Measurements from ENCODE around the gene PPP1R14B. TPM values are rescaled to one million over a fixed set of nuclear protein-coding genes. Genes with fewer than 3 reads are reported as not detected.

The PPP1R14B gene
- total RNA-seq, 1 experiment from 2014 or later: 435 TPM

DNA sequence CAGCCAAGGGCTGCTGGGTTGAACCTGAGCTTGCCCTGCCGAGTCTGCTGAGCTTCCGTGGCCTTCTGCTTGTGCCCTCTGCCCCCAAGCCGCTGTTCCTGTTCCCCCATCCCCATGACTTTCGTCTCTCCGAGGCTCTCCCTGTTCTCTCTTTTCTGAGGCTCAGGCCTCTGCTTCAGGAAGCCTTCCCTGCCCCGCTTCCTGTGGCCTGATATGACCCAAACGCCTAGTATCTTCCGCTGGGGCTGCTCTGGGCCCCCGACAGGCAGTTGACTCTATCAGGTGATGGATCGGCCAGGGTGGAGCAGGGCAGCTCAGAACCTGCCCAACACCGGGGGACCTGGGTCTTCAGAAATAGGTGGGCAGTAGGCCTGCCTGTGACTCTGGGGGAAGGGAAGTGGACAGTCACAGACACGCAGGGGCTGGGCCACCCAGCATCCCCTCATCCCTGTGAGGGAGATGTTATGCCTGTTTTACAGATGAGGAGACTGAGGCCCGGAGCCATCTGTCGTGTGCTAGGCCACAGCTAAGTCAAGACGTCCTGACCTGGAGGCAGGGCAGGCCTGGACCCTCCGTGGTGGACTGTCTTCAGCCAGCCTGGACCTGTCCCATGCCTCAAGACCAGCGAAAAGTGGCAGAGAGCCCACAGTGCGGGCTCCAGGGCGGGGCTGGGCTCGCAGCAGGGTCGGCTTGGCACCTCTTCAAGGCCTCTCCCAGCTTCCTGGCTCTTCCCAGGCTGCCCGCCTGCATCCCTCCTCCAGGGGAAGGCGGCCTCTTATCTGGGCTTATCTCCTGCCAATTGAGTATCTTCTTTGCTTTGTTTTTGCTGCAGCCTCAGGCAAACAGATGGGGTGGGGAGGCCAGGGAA is 21.5 kb upstream of the PPP1R14B start:
- no peaks in the 10 kb centered on the region for H3K9me2 ChIP-seq (ENCODE audit: insufficient read depth)
- peaks cover 25% of the 10 kb centered on the region for H3K4me1 ChIP-seq (replicated peaks; ENCODE audit: insufficient read depth)
- no peaks in the 10 kb centered on the region for H3K27me3 ChIP-seq (ENCODE audit: insufficient read depth, low read depth)
- H3K9me3 ChIP-seq (ENCODE audit: insufficient read depth, low read depth): no peaks in the 10 kb centered on the region
- H3K4me2 ChIP-seq: peak overlapping the region; percentile 91
- peak overlapping the region; percentile 89 for H3K27ac ChIP-seq
- H2AFZ ChIP-seq: no peak overlapping the region; the same call in 1 of the 2 replicates
- peak overlapping the region; percentile 63 for H3K4me3 ChIP-seq
- H3F3A ChIP-seq (ENCODE audit: insufficient read depth, low read depth): peaks cover 49% of the 10 kb centered on the region
- TF ChIP-seq EZH2 (IDR thresholded peaks at IDR 0.05; ENCODE audit: low read depth): no peak
- TF ChIP-seq, protein P1, sequence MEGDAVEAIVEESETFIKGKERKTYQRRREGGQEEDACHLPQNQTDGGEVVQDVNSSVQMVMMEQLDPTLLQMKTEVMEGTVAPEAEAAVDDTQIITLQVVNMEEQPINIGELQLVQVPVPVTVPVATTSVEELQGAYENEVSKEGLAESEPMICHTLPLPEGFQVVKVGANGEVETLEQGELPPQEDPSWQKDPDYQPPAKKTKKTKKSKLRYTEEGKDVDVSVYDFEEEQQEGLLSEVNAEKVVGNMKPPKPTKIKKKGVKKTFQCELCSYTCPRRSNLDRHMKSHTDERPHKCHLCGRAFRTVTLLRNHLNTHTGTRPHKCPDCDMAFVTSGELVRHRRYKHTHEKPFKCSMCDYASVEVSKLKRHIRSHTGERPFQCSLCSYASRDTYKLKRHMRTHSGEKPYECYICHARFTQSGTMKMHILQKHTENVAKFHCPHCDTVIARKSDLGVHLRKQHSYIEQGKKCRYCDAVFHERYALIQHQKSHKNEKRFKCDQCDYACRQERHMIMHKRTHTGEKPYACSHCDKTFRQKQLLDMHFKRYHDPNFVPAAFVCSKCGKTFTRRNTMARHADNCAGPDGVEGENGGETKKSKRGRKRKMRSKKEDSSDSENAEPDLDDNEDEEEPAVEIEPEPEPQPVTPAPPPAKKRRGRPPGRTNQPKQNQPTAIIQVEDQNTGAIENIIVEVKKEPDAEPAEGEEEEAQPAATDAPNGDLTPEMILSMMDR (conservative IDR thresholded peaks at IDR 0.05): no peak
- H4K20me1 ChIP-seq (ENCODE audit: insufficient read depth): no peaks in the 10 kb centered on the region
- peaks cover 1% of the 10 kb centered on the region; the same call in 1 of the 2 replicates for H3K36me3 ChIP-seq (ENCODE audit: low read depth)
- peaks cover 18% of the 10 kb centered on the region for H3K79me2 ChIP-seq (ENCODE audit: low read depth)
- ChIA-PET CTCF (interaction anchor here (0.6 to 1.3 kb wide), 5 partner anchors 9 to 87 kb away, joined by 3 to 14 read pairs (median 6); no protein-coding TSS in a partner anchor), POLR2A (ENCODE audit: unreplicated experiment) (interaction anchor here (0.5 to 0.6 kb wide), 2 partner anchors 52 to 654 kb away, joined by 4 to 6 read pairs; partner anchors contain the start of gene PLAAT3)
- DNase-seq: peak; percentile 64 to 88
- BruUV-seq (replicated peaks): no TSS peak
- intact Hi-C loops (cut with micrococcal nuclease; ENCODE audit: unreplicated experiment): no loop called here

DNA sequence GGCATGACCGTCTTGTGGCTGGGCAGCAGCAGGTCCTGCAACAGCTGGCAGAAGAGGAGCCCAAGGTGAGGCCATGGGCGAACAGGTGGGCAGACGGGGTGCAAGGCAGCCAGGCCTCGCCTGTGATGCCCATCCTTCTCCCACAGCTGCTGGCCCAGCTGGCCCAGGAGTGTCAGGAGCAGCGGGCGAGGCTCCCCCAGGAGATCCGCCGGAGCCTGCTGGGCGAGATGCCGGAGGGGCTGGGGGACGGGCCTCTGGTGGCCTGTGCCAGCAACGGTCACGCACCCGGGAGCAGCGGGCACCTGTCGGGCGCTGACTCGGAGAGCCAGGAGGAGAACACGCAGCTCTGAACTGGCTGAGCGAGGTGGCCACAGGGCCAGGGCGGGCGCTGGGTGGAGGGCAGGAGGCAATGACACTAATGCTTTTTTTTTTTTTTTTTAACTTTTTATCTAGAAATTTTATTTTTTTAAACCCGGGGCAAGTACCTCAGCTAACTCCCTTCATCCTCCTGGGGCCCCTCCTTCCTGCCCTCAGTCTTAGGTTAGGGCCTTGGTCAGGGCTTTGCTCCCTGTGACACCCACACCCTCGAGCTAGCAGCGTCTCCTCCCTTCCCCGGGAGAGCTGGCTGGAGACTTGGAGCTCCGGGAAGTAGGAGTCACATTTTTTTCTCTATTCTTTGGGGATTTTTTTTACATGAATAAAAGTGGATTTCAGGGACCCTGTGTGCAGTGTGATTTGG is 20.6 kb upstream of the PPP1R14B start:
- Histone ChIP-seq H3K9me2 (ENCODE audit: insufficient read depth) (no peaks in the 10 kb centered on the region), H3K4me3 (no peak overlapping the region), H3K4me2 (peak overlapping the region; percentile 91; the same call in 1 of the 2 replicates), H2AFZ (no peak overlapping the region), H3F3A (ENCODE audit: insufficient read depth, low read depth) (peaks cover 44% of the 10 kb centered on the region), H3K79me2 (ENCODE audit: low read depth) (peaks cover 9% of the 10 kb centered on the region), H3K36me3 (ENCODE audit: low read depth) (peaks cover 9% of the 10 kb centered on the region; the same call in 1 of the 2 replicates), H3K27me3 (ENCODE audit: insufficient read depth, low read depth) (no peaks in the 10 kb centered on the region), H3K4me1 (replicated peaks; ENCODE audit: insufficient read depth) (peaks cover 21% of the 10 kb centered on the region), H3K27ac (no peak overlapping the region), H4K20me1 (ENCODE audit: insufficient read depth) (no peaks in the 10 kb centered on the region), H3K9me3 (ENCODE audit: insufficient read depth, low read depth) (no peaks in the 10 kb centered on the region)
- no TSS peak for BruUV-seq (replicated peaks)
- TF ChIP-seq, protein P1 (conservative IDR thresholded peaks at IDR 0.05): no peak
- no peak for TF ChIP-seq EZH2 (IDR thresholded peaks at IDR 0.05; ENCODE audit: low read depth)
- intact Hi-C loops (cut with micrococcal nuclease; ENCODE audit: unreplicated experiment): no loop called here
- peak; percentile 26 to 89 for DNase-seq
- CTCF ChIA-PET: interaction anchor here (0.6 to 1.7 kb wide), 11 partner anchors 9 to 88 kb away, joined by 3 to 15 read pairs (median 3); no protein-coding TSS in a partner anchor
- POLR2A ChIA-PET (ENCODE audit: unreplicated experiment): interaction anchor here (0.5 to 0.9 kb wide), 6 partner anchors 15 to 88 kb away, joined by 3 to 11 read pairs (median 4); no protein-coding TSS in a partner anchor

DNA sequence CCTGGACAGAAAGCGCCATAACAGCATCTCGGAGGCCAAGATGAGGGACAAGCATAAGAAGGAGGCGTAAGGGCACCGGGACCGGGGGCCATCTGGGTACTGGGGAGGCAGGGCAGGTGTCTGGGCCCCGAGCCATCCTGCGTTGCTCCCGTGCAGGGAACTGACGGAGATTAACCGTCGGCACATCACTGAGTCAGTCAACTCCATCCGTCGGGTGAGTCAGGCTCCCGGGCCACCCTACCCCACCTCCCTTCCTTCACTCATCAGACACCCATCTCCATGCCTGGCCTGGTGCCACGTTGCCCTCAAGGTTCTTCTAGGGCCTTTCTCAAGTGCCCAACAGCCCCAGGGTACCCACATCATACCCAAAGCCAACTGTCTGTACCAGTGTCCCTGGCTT is 19.6 kb upstream of the PPP1R14B start:
- TF ChIP-seq, protein P1 (conservative IDR thresholded peaks at IDR 0.05): no peak
- no peak for TF ChIP-seq EZH2 (IDR thresholded peaks at IDR 0.05; ENCODE audit: low read depth)
- peaks cover 33% of the 10 kb centered on the region for H3F3A ChIP-seq (ENCODE audit: insufficient read depth, low read depth)
- no peak overlapping the region for H3K4me2 ChIP-seq
- intact Hi-C loops (cut with micrococcal nuclease; ENCODE audit: unreplicated experiment): no loop called here
- no peaks in the 10 kb centered on the region for H3K9me3 ChIP-seq (ENCODE audit: insufficient read depth, low read depth)
- no peak overlapping the region for H3K4me3 ChIP-seq
- POLR2A ChIA-PET (ENCODE audit: unreplicated experiment): no interaction called here
- no peaks in the 10 kb centered on the region for H3K9me2 ChIP-seq (ENCODE audit: insufficient read depth)
- no peak overlapping the region for H2AFZ ChIP-seq
- H3K4me1 ChIP-seq (replicated peaks; ENCODE audit: insufficient read depth): peaks cover 14% of the 10 kb centered on the region
- no peak for DNase-seq
- peaks cover 9% of the 10 kb centered on the region; the same call in 1 of the 2 replicates for H3K36me3 ChIP-seq (ENCODE audit: low read depth)
- no TSS peak for BruUV-seq (replicated peaks)
- CTCF ChIA-PET: interaction anchor here (0.6 to 1.7 kb wide), 2 partner anchors 9 to 52 kb away, joined by 3 read pairs; no protein-coding TSS in a partner anchor
- H3K79me2 ChIP-seq (ENCODE audit: low read depth): no peaks in the 10 kb centered on the region
- H3K27me3 ChIP-seq (ENCODE audit: insufficient read depth, low read depth): no peaks in the 10 kb centered on the region
- H3K27ac ChIP-seq: no peak overlapping the region
- no peaks in the 10 kb centered on the region for H4K20me1 ChIP-seq (ENCODE audit: insufficient read depth)
